ENCODE data around the gene RNF151. TPM values are rescaled to one million over a fixed set of nuclear protein-coding genes. Genes with fewer than 3 reads are reported as not detected.

The RNF151 gene
- total and polyA plus RNA-seq, 10 of the 15 experiments (the other 5 are each of a cell fraction or from before 2014, with no cell fraction given): 0.17 to 0.56 TPM; not detected in 8

DNA sequence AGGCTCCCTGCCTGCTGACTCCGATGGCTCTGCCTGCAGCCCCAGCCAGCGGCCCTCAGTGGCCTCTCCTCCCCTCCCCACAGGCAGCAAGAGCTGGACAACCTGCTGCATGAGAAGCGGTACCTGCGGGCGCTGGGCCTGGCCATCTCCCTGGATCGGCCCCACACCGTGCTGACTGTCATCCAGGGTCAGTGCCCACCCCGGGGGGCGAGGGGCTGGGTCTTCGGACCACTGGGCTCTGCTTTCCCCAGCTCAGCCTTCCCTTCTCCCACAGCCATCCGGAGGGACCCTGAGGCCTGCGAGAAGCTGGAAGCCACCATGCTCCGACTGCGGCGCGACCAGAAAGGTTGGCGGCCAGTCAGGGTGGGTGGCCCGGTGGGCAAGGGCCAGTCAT is 11.2 kb downstream of the RNF151 start:
- H3K27me3 ChIP-seq (replicated peaks in 1 of 2; ENCODE audit: control insufficient read depth in 2 of 2, insufficient read depth in 2 of 2, low read length in 1 of 2): 0 out of 4 replicates have a peak, but pooled peaks cover 0 to 2% of the 10 kb centered on the region in 2 experiments
- RAD21 ChIA-PET (ENCODE audit: unreplicated experiment): no interaction called here
- H3K4me1 ChIP-seq (ENCODE audit: control insufficient read depth, insufficient read depth, low read length): peaks cover 15% of the 10 kb centered on the region
- POLR2A ChIA-PET: interaction anchor here (1.6 kb wide), 1 partner anchor 13 kb away, joined by 6 read pairs; the partner anchor contains the start of gene RPS2
- BruUV-seq (replicated peaks): no TSS peak
- in situ Hi-C loops (cut with MboI): no loop called here
- H3K9ac ChIP-seq (ENCODE audit: control insufficient read depth, insufficient read depth, low read length): no peak overlapping the region
- SMC1A ChIA-PET (ENCODE audit: uncharacterized antibody, unreplicated experiment): no interaction called here
- no peaks in the 10 kb centered on the region for H3K9me3 ChIP-seq (replicated peaks; ENCODE audit: control insufficient read depth, insufficient read depth, low read length)
- CTCF ChIA-PET: no interaction called here
- peaks cover 0 to 36% of the 10 kb centered on the region in 2 experiments; a peak in 3 of 4 replicates for H3K36me3 ChIP-seq (ENCODE audit: control insufficient read depth in 2 of 2, insufficient read depth in 2 of 2, low read length in 1 of 2)
- FAIRE-seq: no peak
- H3K27ac ChIP-seq (ENCODE audit: control insufficient read depth, insufficient read depth): no peak overlapping the region
- H3K79me2 ChIP-seq (ENCODE audit: control insufficient read depth, insufficient read depth, low read length): peaks cover 6% of the 10 kb centered on the region
- TF ChIP-seq KAT2A (conservative IDR thresholded peaks at IDR 0.05; ENCODE audit: control insufficient read depth, low read depth, low read length): no peak
- no peaks in the 10 kb centered on the region for H4K20me1 ChIP-seq (ENCODE audit: control insufficient read depth, insufficient read depth)
- intact Hi-C loops (cut with micrococcal nuclease; ENCODE audit: unreplicated experiment): no loop called here
- H3K4me2 ChIP-seq (ENCODE audit: control insufficient read depth, insufficient read depth): no peak overlapping the region
- 97% methylated on average over 17 of the region's 18 CpGs for WGBS (ENCODE audit: insufficient coverage, insufficient replicate concordance, low lambda C conversion rate, missing lambda C conversion rate)
- H3K4me3 ChIP-seq: no peak overlapping the region
- DNase-seq (ENCODE audit: low read depth, low spot score): no peak
- no peak overlapping the region for H2AFZ ChIP-seq (ENCODE audit: control insufficient read depth, low read depth, low read length)
- ATAC-seq: no peak

DNA sequence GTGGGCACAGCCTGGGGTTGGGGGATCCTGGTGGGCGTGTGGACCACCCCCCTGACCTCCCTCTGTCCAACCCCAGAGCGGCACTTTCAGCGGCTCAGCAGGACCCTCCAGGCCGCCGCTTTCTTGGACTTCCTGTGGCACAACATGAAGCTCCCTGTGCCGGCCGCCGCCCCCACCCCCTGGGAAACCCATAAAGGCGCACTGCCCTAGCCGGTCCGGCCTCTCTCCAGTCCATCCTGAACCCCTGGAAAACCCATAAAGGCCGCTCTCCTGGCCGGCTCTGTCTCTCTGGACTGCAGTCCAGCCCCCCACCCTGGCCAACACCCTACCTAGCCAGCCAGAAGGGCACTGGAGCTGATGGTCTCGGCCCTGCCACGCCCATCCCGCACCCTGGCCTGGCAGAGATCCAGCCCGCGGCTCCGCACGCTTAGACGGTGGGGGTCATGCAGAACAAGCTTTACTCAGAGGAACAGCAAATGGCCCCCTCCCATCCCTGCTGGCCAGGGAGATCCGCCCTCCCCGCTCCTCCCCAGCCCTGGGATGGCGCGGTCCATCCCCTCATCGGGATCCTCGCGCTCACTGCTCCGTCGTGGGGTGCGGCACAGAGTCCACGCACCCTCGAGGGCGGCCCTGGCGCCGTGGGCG is 11.9 kb downstream of the RNF151 start:
- SMC1A ChIA-PET (ENCODE audit: uncharacterized antibody, unreplicated experiment): no interaction called here
- Histone ChIP-seq H3K9ac (ENCODE audit: control insufficient read depth, insufficient read depth, low read length) (no peak overlapping the region), H4K20me1 (ENCODE audit: control insufficient read depth, insufficient read depth) (no peaks in the 10 kb centered on the region), H3K9me3 (replicated peaks; ENCODE audit: control insufficient read depth, insufficient read depth, low read length) (no peaks in the 10 kb centered on the region), H3K27me3 (replicated peaks in 1 of 2; ENCODE audit: control insufficient read depth in 2 of 2, insufficient read depth in 2 of 2, low read length in 1 of 2) (0 out of 4 replicates have a peak, but pooled peaks cover 0 to 5% of the 10 kb centered on the region in 2 experiments), H3K4me1 (ENCODE audit: control insufficient read depth, insufficient read depth, low read length) (peaks cover 12% of the 10 kb centered on the region), H2AFZ (ENCODE audit: control insufficient read depth, low read depth, low read length) (no peak overlapping the region), H3K79me2 (ENCODE audit: control insufficient read depth, insufficient read depth, low read length) (peaks cover 1% of the 10 kb centered on the region), H3K4me2 (ENCODE audit: control insufficient read depth, insufficient read depth) (no peak overlapping the region), H3K27ac (ENCODE audit: control insufficient read depth, insufficient read depth) (no peak overlapping the region), H3K4me3 (no peak overlapping the region), H3K36me3 (ENCODE audit: control insufficient read depth in 2 of 2, insufficient read depth in 2 of 2, low read length in 1 of 2) (peaks cover 0 to 36% of the 10 kb centered on the region in 2 experiments; a peak in 3 of 4 replicates)
- in situ Hi-C loops (cut with MboI) (no loop called here), intact Hi-C loops (cut with micrococcal nuclease; ENCODE audit: unreplicated experiment) (no loop called here)
- ATAC-seq (no peak), DNase-seq (ENCODE audit: low read depth, low spot score) (no peak), FAIRE-seq (no peak)
- BruUV-seq (replicated peaks): no TSS peak
- RAD21 ChIA-PET (ENCODE audit: unreplicated experiment): no interaction called here
- CTCF ChIA-PET: no interaction called here
- POLR2A ChIA-PET: no interaction called here
- no peak for TF ChIP-seq MXI1 (IDR thresholded peaks at IDR 0.05; ENCODE audit: low read depth, low read length)
- TF ChIP-seq ASH2L (IDR thresholded peaks at IDR 0.05; ENCODE audit: borderline replicate concordance, low read depth): no peak
- TF ChIP-seq, protein P1, sequence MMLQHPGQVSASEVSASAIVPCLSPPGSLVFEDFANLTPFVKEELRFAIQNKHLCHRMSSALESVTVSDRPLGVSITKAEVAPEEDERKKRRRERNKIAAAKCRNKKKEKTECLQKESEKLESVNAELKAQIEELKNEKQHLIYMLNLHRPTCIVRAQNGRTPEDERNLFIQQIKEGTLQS (IDR thresholded peaks at IDR 0.05; ENCODE audit: borderline replicate concordance, extremely low read depth, low read depth, low read length): no peak
- TF ChIP-seq, protein P2, sequence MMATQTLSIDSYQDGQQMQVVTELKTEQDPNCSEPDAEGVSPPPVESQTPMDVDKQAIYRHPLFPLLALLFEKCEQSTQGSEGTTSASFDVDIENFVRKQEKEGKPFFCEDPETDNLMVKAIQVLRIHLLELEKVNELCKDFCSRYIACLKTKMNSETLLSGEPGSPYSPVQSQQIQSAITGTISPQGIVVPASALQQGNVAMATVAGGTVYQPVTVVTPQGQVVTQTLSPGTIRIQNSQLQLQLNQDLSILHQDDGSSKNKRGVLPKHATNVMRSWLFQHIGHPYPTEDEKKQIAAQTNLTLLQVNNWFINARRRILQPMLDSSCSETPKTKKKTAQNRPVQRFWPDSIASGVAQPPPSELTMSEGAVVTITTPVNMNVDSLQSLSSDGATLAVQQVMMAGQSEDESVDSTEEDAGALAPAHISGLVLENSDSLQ (IDR thresholded peaks at IDR 0.05): no peak
- no peak for TF ChIP-seq CREB1 (IDR thresholded peaks at IDR 0.05; ENCODE audit: low read depth)
- TF ChIP-seq SIX5 (IDR thresholded peaks at IDR 0.05; ENCODE audit: low read depth, low read length, severe bottlenecking): no peak
- no peak for TF ChIP-seq SMC3 (IDR thresholded peaks at IDR 0.05; ENCODE audit: borderline replicate concordance, low read length)
- no peak for TF ChIP-seq SMAD1 (IDR thresholded peaks at IDR 0.05; ENCODE audit: low read depth, partially characterized antibody)
- TF ChIP-seq, protein P3, sequence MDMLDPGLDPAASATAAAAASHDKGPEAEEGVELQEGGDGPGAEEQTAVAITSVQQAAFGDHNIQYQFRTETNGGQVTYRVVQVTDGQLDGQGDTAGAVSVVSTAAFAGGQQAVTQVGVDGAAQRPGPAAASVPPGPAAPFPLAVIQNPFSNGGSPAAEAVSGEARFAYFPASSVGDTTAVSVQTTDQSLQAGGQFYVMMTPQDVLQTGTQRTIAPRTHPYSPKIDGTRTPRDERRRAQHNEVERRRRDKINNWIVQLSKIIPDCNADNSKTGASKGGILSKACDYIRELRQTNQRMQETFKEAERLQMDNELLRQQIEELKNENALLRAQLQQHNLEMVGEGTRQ (IDR thresholded peaks at IDR 0.05; ENCODE audit: borderline replicate concordance, low read depth, low read length): no peak
- no peak for TF ChIP-seq MTA3 (IDR thresholded peaks at IDR 0.05; ENCODE audit: borderline replicate concordance, low read length)
- no peak for TF ChIP-seq PAX5 (IDR thresholded peaks at IDR 0.05; ENCODE audit: borderline replicate concordance, low read depth, low read length)
- TF ChIP-seq CHD1 (IDR thresholded peaks at IDR 0.05; ENCODE audit: low read depth, low read length): no peak
- 93% methylated on average over 27 of the region's 37 CpGs for WGBS (ENCODE audit: insufficient coverage, insufficient replicate concordance, low lambda C conversion rate, missing lambda C conversion rate)

Data from GM12878 (cell line).